Psoas muscle (tissue), 8 donors: ENCODE measurements around the gene DCAF4. TPM values are rescaled to one million over a fixed set of nuclear protein-coding genes. Genes with fewer than 3 reads are reported as not detected.

Experiments
- ATAC-seq, 4 donors: fragments of 200-7000 bp; cut with Tn5 transposase; one replicate each; pipeline ENCODE4 v1.9.1; 2020; ENCODE audit warnings: moderate library complexity in 3 of 4, mild to moderate bottlenecking in 2 of 4
- DNase-seq, 2 donors: peaks; one replicate each; pipeline ENCODE4 v3.0.0-alpha.2; 2020
- H3K27ac ChIP-seq: fragments of 200-600 bp; one replicate; pipeline ENCODE4 v1.8.0; 2022
- H3K27me3 ChIP-seq, 3 donors: fragments of 200-600 bp in 1 of 3; one replicate each; pipeline versions ENCODE4 v1.6.1 to v1.8.0; 2013 to 2022; ENCODE audit warnings: low read length in 2 of 3, mild to moderate bottlenecking in 2 of 3, moderate library complexity in 1 of 3; ENCODE audit not compliant: insufficient read depth in 3 of 3
- H3K36me3 ChIP-seq, 2 donors: fragments of 200-600 bp in 1 of 2; one replicate each; pipeline versions ENCODE4 v1.6.1 to v1.8.0; 2013 to 2022; ENCODE audit warnings: low read depth in 1 of 2, mild to moderate bottlenecking in 1 of 2, moderate library complexity in 1 of 2; ENCODE audit not compliant: insufficient read depth in 1 of 2
- H3K4me1 ChIP-seq: fragments of 200-600 bp; one replicate; pipeline ENCODE4 v1.8.0; 2022
- H3K4me3 ChIP-seq: fragments of 200-600 bp; one replicate; pipeline ENCODE4 v1.8.0; 2022; ENCODE audit warnings: mild to moderate bottlenecking
- H3K9me3 ChIP-seq: fragments of 200-600 bp; one replicate; pipeline ENCODE4 v1.8.0; 2022
- WGBS, 3 donors: extraction: QIAGEN DNeasy Blood & Tissue Kit; methylation state at CpG; one replicate each; pipeline versions ENCODE4 v1.1.6 to v1.1.7; 2013; 5-methylcytosine and 5-hydroxymethylcytosine counted together
- intact Hi-C, 2 donors: fragments of 100-400 bp; cut with DNase I; formaldehyde crosslinking; loops; one replicate each; pipeline versions ENCODE4 v1.11.0 to v1.14.2; 2022
- polyA plus RNA-seq, 3 donors: library from polyadenylated mRNA; stranded (reverse); fragments of 200-250 nt; gene quantifications; one replicate each; pipeline ENCODE4 v1.2.3, GENCODE V29; 2013
- total RNA-seq, 4 donors: library from RNA; stranded (reverse); fragmentation: NEBNext Ultra II Directional in 2 of 4; extraction: Animal tissue kit (Norgen Biotek cat#: 25700) in 2 of 4; gene quantifications; one replicate each; pipeline versions ENCODE4 v1.2.1 to v1.2.4, GENCODE V29; 2021 to 2023
- TF ChIP-seq, protein P1 (sequence below): fragments of 200-600 bp; IDR thresholded peaks from one replicate; pipeline ENCODE4 v1.8.0; 2022; ENCODE audit warnings: antibody characterized with exemption
- donor health status: healthy with polysubstance abuse.
- donor health status: DM: no; HTN: no; CAD: no; lungs with moderate emphysema.
- donor health status: Bipolar disorder and iron deficiency.
- donor health status: healthy.
- donor health status: DM: yes; HTN: yes; CAD: no.
- donor health status: DM: no; HTN: no; CAD: no.
- donor health status: DM: no; HTN: no; CAD: no.
- donor health status: DM: yes; HTN: yes; CAD: no.

Gene DCAF4
- total and polyA plus RNA-seq, 7 donors, result 11.1 to 26.0 (median 18.1) TPM

- ATAC-seq, result no peak
- no peak overlapping the region for H3K4me3 ChIP-seq
- no peak overlapping the region for H3K27ac ChIP-seq
- H3K4me1 ChIP-seq, result no peaks in the 10 kb centered on the region
- WGBS, 3 donors, result 92 to 97% (median 95%) methylated on average over 5 of the region's 5 CpGs
- no peaks in the 10 kb centered on the region for H3K27me3 ChIP-seq
- intact Hi-C loops, result no loop called here
- TF ChIP-seq, protein P1, sequence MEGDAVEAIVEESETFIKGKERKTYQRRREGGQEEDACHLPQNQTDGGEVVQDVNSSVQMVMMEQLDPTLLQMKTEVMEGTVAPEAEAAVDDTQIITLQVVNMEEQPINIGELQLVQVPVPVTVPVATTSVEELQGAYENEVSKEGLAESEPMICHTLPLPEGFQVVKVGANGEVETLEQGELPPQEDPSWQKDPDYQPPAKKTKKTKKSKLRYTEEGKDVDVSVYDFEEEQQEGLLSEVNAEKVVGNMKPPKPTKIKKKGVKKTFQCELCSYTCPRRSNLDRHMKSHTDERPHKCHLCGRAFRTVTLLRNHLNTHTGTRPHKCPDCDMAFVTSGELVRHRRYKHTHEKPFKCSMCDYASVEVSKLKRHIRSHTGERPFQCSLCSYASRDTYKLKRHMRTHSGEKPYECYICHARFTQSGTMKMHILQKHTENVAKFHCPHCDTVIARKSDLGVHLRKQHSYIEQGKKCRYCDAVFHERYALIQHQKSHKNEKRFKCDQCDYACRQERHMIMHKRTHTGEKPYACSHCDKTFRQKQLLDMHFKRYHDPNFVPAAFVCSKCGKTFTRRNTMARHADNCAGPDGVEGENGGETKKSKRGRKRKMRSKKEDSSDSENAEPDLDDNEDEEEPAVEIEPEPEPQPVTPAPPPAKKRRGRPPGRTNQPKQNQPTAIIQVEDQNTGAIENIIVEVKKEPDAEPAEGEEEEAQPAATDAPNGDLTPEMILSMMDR, result no peak
- H3K36me3 ChIP-seq, result peaks cover under 1 to 52% of the 10 kb centered on the region in 2 donors
- no peaks in the 10 kb centered on the region for H3K9me3 ChIP-seq
- no peak for DNase-seq
These were observed 42.1 kb downstream of the DCAF4 start for GRCh38 chr14:72968316-72968715.

DNA sequence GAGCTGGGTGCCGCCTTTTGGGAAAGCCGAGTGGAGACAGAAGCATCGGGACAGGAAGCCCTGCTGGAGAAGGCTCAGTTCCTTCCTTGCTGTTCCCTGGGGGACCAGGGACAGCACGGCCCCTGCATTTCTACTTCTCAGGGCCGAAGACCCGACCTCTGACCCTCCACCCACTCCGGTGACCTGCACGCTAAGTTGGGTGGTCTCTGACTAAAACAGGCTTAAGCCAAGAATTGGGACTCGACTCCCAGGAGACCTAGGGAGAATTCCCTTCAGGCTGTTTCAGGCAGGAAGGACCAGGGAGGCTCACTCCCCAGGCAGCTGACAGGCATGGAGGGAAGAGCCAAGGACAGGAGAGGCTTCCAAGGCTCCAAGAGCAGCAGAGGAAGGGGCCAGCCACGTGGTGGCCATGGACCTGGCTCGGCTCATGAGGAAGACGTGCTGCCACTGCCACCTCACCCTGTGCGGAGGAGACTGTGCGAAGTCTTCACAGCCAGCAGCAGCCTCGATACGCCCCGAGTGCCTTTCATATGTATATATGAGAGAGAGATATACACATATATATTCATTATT, 43.9 kb downstream of the DCAF4 start:
- Histone ChIP-seq H3K4me3 (no peak overlapping the region), H3K27me3 (no peaks in the 10 kb centered on the region), H3K4me1 (no peaks in the 10 kb centered on the region), H3K27ac (no peak overlapping the region), H3K9me3 (no peaks in the 10 kb centered on the region), H3K36me3 (peaks cover 10 to 70% of the 10 kb centered on the region in 2 donors)
- WGBS, 3 donors, result 80 to 87% (median 85%) methylated on average over 17 of the region's 17 CpGs
- TF ChIP-seq, protein P1, result no peak
- intact Hi-C loops, result no loop called here
- ATAC-seq, result peak in 2 of 4 donors; percentile 8 to 25
- DNase-seq, result peak in 1 of 2 donors; percentile 57

DNA sequence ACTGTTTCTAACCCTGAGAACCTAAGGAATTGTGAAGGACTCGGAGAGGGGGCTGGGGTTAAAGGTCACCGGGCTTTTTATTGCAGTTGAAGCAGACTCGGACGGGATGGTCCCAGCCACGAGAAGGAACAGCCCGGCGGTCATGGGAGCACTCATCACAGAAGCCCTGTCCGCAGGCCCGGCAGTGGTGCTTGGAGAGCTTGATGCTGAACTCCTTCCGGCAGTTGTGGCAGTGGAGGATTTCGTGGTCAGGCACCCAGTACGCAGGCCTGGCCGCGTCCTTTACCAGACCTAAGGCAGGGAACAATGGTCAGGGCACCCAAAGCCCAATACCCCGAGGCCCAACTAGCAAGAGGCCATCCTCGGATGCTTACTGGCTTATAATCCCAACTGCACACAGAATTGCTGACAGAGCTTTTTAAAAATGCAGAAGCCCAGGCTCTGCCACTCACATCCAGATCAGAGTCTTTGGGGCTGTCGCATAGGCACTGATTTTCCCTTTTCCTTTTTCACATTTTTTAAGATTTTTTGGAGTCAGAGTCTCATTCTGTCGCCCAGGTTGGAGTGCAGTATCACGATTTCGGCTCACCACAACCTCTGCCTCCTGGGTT, 44.7 kb downstream of the DCAF4 start:
- H3K4me1 ChIP-seq, result no peaks in the 10 kb centered on the region
- H3K4me3 ChIP-seq, result no peak overlapping the region
- ATAC-seq (peak in 1 of 4 donors; percentile 11), DNase-seq (no peak)
- H3K9me3 ChIP-seq, result no peaks in the 10 kb centered on the region
- intact Hi-C loops, result no loop called here
- 90 to 92% (median 91%) methylated on average over 20 of the region's 20 CpGs for whole genome bisulfite sequencing, 3 donors
- TF ChIP-seq, protein P1, result no peak
- no peaks in the 10 kb centered on the region for H3K27me3 ChIP-seq
- H3K36me3 ChIP-seq, result peaks cover 10 to 78% of the 10 kb centered on the region in 2 donors
- no peak overlapping the region for H3K27ac ChIP-seq

GRCh38 chr14:72974661-72975060, 48.4 kb downstream of the DCAF4 start:
- no peak for ATAC-seq
- Histone ChIP-seq H3K27ac (no peak overlapping the region), H3K4me3 (no peak overlapping the region), H3K36me3 (peaks cover 13 to 95% of the 10 kb centered on the region in 2 donors), H3K4me1 (no peaks in the 10 kb centered on the region), H3K27me3 (no peaks in the 10 kb centered on the region), H3K9me3 (no peaks in the 10 kb centered on the region)
- TF ChIP-seq, protein P1, result no peak
- intact Hi-C loops, result no loop called here
- DNase-seq, result no peak
- WGBS, 3 donors, result 83 to 84% (median 84%) methylated on average over 12 of the region's 12 CpGs
